Stimulated activated naive CD4-positive, alpha-beta T cell treated with Interleukin-2 at 50 U/mL for 16 hours (primary cell): ENCODE data around the gene DIAPH2.

Experiments used
- DNase-seq: peaks from one replicate; lab custom pipeline; 2025; lab: John Stamatoyannopoulos, UW

DIAPH2 gene

DNA sequence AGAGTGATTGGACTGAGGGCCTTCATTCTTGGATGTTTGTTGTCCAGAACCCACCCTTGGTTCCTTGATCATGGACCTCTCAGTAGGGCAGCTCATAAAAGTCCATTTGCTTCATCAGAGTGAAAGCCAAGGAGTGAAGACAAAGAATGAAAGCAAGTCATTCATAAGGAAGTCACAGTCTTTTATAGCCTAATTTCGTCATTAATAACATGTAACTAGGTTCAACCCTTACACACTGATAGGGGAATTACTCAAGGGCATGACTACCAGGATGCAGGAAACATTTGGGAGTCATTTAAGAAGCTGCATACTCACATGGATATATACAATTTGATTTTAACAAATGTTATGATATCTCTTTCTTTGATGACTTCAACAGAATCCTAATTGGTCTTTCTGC, 294.3 kb downstream of the DIAPH2 start:
- no peak for DNase-seq

DNA sequence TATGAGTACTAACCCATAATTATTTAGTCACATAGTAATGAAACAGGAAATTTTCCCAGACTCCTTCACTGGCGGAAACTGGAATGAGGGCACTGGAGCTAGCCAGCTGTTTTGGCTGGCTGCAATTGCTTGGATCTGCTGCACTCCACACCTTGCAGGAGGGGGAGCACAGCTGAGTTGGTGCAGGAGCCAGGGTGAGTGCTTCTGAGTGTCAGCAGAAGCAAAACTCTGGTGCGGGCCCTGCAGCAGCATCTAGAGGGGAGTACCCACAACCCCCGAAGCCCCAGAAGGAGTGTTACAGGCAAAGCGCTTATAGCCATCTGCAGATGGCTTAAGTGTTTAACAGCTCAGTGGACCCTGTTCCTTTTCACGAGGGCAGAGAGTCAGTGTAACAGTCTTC, 295.1 kb downstream of the DIAPH2 start:
- DNase-seq = no peak

DNA sequence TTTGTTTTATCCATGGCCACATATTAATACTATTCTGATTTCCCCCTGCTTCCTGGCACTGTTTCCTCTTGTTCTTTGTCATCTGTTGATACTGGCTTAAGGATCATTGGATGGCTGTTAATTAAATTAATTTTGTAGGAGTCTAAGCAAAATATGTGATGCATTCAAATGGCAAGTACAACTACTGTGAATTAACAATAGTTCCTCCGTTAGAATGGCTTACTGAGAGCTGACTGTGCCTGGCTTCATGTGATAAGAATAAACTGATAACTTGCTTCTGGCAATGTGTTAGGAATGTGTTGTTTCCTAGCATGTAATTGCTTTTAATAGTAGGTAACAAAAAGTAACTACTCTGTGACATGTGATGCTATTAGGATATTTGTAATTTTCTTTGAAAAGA, 297.5 kb downstream of the DIAPH2 start:
- DNase-seq = no peak

DNA sequence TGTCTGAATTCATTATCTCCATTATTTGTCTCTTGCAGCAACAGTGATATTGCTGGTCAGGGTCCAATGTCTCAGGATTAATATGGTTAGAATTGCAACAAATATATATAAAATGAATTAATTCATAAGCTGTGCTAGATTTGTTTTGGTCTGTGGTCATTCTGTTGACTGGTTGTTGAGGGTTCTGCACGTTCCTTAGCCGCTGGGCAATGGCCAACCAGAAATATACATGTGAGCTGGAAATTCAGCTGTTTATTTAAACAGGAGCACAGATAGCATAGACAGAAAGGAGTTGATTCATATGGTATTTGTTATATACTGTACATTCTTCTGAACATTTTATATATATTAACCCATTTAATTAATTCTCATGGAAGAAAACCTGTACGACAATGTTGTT, 299.9 kb downstream of the DIAPH2 start:
- no peak for DNase-seq

GRCh38 chrX:96985046-96985445, 300.4 kb downstream of the DIAPH2 start:
- no peak for DNase-seq

DNA sequence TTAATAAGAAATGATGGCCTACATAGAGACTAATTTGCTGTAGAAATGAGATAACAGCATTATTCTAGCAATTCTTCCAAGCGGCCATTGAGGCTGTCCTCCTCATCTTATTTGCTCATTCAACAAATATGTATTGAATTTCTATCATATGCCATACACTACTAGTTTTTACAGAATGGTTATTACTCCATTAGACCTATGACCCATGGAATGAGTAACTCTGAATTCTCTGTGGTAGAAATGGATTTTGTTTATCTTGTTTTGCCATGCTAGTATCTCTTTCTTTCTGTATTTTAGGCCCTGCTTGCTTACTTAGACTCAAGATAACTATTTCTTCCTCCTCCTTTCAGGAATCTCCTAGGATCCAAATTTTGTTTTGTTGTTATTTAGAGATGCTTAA, 302.6 kb downstream of the DIAPH2 start:
- no peak for DNase-seq

- no peak for DNase-seq
Observed at GRCh38 chrX:96989830-96990571, 305.4 kb downstream of the DIAPH2 start.

GRCh38 chrX:96994093-96994492, 309.5 kb downstream of the DIAPH2 start:
- DNase-seq = no peak

DNA sequence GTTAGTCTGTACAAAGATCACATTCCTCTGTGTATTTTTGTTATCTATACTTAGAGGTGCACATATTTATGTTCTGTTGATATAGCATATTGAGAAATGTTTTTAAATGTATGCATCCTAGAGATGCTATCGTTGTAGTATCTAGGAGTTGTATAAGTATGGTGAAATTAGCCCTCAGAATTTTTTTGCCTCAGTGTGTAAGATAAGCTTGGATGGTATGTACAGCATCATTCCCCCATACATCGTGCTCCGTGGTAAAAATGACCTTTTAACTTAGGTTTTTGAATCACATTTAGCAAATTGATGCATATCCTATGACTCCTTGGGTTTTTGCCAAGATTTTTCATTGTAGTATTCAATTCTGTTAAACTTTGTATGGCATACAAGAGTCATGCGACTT, 312.6 kb downstream of the DIAPH2 start:
- DNase-seq = no peak

GRCh38 chrX:97000682-97001368, 316.2 kb downstream of the DIAPH2 start:
- no peak for DNase-seq

GRCh38 chrX:97006167-97006566, 321.5 kb downstream of the DIAPH2 start:
- DNase-seq = no peak

DNA sequence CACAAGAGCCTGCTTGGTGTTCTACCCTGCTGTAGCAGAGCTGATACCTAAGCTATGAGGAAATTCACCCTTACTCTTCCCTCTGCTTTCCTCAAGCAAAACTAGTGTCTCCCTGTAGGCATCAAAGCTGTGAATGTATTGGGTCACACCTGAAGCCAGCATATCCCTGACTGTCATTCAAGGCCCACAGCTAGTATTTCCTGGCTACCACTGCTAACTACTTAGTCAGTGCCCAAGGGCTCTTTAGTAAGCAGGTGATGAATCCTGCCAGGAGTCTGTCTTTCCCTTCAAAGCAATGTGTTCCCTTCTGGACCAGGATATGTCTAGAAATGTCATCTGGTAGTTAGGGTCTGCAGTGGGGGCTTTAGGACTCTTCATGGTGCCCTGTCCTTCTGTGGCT, 324.7 kb downstream of the DIAPH2 start:
- no peak for DNase-seq

DNA sequence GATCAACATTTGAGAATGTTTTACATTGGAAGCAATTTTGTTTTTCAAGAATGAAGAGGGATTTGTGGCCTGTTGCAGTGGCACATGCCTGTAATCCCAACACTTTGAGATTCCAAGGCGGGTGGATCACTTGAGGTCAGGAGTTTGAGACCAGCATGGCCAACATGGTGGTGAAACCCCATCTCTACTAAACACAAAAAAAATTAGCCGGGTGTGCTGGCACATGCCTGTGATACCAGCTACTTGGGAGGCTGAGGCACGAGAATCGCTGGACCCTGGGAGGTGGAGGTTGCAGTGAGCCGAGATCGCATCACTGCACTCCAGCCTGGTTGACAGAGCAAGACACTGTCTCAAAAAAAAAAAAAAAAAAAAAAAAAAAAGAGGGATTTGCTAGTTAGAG, 326.9 kb downstream of the DIAPH2 start:
- no peak for DNase-seq

DNA sequence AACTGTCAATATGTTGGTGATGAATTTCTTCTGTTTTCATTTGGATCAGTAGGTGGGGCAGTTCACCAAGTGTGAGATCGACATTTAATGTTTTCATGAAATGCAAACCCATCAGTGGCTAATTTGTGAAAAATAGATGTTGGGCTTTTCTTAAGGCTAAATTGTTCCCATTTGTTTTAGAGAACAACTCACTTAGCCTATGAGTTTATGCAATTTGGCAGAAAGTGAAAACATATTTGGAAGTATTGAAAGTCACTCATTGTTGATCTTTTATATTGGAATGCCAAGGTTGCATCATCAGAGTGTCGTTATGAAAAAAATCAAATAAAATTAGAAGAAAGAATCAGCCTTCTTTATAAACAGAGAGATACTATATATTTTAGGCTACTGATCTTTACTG, 331.5 kb downstream of the DIAPH2 start:
- DNase-seq = no peak

DNA sequence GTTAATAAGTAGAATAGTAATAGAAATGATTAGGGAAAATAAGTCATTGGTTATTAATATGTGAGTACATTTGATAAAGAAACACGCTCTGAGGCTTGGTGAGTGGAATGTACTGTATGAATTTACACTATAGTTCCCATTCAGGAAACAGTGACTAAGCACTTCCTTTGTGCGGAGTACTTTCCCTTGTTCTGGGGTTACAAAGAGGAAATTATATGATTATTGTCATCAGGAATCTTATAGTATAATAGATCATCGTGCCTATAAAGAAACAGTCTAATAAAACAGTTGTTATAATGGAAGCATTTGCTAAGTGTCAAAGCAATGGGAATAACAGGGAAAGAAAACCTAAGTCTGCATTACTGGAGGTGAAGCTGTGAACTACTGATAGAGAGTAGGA, 337.0 kb downstream of the DIAPH2 start:
- no peak for DNase-seq

DNA sequence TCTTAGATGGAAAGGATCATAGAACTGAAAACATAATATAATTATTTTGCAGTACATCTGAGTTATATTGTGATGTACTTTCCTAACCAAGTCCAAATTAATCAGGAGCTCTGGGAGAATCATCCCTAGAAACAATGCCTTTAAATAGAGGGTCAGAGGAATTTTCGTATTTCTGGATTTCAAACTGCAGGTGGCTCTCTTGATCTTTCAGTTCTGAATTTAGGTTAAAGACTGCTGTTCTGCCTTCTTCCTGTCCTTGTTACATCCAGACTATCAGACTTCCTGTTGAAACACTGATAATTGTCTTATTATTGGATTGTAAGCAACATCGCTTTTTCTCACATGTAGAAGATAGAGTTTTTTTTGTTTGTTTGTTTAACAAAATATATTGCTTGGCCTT, 341.8 kb downstream of the DIAPH2 start:
- DNase-seq = no peak

DNA sequence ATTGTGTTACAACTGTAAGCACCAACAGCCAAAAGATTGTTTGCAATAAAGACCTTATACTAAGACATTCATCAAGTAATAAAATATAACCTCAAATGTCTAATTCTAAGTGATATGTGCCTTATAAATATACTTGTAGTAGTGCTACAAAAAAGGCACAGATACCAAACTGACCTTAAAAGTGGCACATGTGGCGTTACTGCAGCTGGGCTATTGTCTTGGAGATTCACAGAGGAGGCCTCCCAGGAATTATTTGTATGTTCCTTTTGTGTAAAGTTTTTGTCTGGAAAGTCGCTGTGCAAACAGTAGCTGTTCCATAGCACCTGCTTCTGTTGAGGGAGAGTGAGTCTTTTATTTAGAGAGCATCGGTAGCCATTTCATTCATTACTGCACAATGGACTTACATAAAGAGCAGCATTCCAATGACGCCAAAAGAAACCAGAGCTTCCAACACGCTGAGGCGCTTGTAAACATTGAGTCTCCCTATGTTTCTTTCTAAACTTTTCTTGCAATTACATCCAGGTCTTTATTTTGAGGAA, 342.8 kb downstream of the DIAPH2 start:
- DNase-seq = no peak

DNA sequence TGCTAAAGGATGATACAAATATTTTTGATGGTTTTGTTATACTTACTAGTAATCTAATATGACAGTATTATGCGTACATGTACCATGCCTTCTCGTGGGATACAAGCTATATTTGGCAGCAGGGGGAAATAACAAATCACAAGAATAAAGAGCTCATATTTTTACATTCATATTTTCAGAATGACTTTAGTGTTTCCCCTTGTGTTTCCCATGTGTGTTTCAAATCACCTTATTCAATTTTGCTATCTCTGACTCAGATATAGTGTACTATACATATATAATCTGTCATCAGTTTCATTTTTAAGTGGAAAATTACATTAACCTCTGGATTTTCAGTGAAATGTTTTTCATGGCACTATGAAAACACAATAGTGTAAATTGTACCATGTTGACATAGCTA, 345.8 kb downstream of the DIAPH2 start:
- no peak for DNase-seq

DNA sequence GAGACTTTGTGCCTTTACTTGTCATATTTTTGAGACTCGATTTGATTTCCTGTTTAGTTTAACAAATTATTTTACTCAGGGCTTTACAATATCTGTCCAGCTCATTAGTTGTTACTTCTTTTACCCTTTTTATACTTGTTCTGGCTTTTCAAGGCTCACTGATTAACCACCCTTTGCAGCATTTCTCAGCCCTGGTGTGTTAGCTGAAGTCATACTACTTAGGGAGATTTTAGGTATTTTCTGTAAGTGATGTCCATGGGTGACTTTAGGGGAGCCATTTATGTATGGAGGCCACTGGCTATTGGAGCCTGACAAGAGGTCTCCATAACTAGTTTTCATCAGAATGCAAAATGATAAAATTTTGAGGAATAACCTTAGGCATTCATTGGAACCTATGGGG, 346.3 kb downstream of the DIAPH2 start:
- no peak for DNase-seq

DNA sequence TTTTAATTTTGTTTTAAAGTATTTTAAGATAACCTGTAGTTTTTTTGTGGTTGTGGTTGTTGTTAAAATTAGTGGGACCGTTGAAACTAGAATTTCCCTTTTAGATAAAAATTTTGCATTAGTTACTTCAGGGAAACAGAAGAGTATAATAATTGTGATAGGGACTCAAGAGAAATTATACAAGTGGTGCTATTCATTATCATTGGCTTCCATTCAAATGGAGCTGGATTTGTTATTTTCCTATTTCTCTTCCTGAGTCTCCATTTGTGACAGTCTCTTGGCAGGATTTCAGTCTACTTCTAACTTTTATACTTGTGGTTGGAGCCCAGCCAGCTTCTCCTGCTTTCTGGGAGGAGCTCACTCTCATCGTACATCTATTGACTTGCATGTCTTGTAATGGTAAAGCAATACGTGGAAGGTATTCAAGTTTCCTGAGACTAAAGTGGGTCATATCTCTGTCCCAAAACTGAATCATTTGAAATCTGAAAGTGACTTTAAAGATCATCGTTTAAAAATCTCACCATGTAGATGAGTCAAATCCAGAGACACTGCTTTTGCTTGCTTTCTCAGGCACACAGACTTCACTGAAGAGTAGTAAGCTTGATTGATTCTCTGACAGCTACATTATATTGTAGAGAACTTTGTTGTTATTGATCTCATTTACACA, 354.9 kb downstream of the DIAPH2 start:
- no peak for DNase-seq

DNA sequence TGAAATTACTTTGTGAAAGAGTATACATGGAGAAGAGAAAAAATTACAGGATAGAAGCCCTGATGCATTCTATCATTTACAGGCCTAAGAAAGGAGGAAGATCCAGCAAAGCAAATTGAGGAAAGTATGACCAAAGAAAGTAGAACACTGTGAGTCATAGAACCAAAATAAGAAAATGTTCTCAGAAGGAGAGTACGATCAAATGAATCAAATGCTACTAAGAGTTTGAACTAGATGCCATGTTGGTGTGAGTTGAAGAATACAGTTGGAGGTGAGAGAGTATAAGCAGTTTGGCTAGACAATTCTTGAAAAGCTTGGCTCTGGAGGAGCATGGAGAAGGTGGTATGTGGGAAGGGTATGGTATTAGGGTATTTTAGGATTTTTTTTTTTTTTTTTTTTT, 360.8 kb downstream of the DIAPH2 start:
- DNase-seq = no peak

DNA sequence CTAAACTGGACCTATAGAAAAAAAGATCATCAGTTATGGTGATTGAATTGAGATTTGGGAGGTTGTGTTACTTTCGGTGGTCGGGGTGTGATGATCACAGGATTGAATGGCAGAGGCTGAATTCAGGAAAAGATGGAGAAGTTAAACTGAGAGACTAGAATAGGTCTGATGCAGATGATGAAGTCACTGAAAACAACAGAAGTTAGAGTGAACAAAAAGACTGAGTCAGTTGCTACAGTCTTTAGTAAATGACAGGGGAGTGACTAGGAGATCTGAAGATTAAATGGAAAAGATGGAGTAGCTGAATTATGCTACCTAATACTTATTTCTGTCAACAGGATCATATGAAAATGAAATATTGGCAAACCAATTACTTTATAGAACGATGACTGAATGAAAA, 362.2 kb downstream of the DIAPH2 start:
- no peak for DNase-seq

DNA sequence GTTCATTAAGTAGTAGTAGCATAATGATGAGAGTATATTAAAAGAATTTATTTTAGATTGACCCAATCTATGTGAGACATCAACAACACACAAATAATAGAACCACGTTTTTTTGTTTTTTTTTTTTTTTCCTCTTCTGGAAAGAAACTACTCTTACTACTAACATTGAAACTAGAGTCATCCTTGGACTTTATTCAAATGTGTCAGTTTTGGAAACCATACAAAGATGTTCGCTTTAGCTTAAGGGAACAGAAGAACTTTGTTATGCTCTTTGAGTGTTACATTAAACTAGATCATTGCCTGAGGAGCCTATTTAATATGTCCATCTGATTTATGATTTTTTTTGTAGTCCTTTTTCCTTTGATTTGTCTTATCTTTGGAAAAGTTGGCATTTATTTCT, 365.8 kb downstream of the DIAPH2 start:
- DNase-seq = no peak
